ENCODE measurements around the gene DNAH10. TPM values are rescaled to one million over a fixed set of nuclear protein-coding genes. Genes with fewer than 3 reads are reported as not detected.
"Not testable (repeated sequence)": the region's sequence is repeated elsewhere in the genome, so short reads cannot be mapped to it uniquely, and the experiment has no call there.

The DNAH10 gene
- total RNA-seq, 1 donor from 2014 or later, result 22.4 TPM

DNA sequence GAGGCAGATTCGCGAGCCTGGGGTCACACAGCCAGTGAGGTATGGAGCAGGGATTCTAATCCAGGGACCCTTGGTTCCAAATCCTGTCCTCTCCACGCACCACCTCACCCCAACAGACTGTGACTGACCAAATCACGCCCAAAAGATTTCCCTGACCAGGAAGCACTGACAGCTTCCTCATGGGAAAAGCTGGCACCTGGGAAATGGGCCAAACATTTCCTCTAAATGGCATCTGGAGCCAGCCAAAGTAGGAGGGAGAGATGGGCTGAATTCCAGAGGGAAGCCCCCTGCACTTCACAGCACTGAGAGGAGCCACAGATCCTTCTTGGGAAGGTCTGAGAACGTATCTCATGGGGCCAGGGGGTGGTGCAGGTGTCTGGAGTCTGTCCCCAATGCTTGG, 181.7 kb downstream of the DNAH10 start:
- DNase-seq (ENCODE audit: low spot score in 2 of 2), result no peak
- FAIRE-seq, result no peak

DNA sequence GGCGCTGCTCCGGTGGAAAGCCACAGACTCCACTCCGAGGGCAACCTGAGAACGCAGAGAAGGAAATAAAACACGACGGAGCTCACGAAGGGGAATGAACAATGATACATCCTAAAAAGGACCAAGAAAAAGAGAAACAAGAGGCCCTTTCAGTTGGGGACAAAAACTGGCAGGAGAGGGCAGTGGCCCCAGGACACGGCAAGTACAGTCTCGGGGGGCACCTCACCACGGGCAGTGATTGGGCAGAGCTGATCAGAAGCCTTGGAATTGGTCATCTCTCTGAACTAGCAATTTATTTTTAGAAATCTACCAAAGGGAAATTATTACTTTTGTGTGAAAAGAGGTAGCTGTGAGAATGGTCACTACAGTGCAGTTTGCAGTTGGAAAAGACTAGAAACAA, 182.6 kb downstream of the DNAH10 start:
- FAIRE-seq (no peak), DNase-seq (ENCODE audit: low spot score in 2 of 2) (no peak)

DNA sequence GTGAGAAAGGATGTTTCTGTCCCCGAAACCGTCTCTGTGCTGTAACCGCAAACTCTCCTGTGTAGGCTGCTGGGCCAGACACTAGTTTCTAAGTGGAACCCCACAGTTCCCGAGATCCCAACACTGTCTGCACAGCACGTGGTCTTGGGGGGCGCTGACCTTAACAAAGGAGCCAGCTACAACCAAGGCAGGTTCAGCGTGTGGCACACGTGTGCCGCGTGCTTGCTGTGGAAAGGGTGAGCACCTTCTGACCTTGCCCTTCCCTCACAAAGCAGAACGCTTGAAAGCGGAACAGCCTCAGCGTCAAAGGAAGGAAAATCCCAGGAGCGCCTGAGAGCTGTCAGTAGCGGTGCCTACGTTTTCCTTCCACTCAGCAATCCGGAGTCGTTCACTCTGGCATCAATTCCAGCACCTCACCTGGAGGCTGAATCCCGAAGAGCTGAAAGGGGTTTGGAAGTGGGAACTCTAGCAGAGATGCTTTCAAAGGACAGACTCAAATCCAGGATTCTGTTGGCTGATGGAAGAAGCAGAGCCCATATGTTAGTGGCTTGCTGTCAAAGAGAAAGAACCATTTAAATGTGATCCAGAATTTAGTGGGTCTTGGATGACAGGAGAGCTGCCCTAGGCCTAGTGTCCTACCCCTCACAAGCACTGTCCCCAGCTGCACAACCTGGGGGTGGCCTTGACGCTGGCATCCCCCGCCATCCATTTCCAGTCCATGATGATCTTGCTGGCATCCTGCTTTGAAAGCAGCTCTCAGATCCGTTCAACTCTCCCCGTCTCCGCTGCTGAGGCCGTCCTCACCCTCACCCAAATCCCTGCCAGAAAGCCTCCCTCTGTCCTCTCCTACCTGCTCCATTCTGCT, 183.4 kb downstream of the DNAH10 start:
- no peak for DNase-seq (ENCODE audit: low spot score in 2 of 2)
- FAIRE-seq, result no peak

DNA sequence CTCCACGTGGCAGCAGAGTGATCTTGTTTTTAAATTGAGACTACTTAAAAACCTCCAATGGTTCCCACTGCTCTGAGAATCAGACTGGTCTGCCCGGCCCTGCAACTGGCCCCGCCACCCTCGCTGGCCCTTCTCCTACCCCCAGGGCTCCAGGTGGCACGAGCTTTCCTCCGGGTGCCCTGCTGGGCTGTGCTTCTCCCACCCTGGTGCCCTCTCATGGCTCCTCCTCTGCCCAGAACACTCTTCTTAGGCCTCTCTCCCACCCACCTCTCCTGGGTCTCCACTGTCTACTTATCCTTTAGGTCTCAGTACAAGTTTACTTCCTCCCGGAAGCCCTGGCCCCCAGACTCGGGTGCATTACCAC, 184.0 kb downstream of the DNAH10 start:
- FAIRE-seq (no peak), DNase-seq (ENCODE audit: low spot score in 2 of 2) (no peak)

DNA sequence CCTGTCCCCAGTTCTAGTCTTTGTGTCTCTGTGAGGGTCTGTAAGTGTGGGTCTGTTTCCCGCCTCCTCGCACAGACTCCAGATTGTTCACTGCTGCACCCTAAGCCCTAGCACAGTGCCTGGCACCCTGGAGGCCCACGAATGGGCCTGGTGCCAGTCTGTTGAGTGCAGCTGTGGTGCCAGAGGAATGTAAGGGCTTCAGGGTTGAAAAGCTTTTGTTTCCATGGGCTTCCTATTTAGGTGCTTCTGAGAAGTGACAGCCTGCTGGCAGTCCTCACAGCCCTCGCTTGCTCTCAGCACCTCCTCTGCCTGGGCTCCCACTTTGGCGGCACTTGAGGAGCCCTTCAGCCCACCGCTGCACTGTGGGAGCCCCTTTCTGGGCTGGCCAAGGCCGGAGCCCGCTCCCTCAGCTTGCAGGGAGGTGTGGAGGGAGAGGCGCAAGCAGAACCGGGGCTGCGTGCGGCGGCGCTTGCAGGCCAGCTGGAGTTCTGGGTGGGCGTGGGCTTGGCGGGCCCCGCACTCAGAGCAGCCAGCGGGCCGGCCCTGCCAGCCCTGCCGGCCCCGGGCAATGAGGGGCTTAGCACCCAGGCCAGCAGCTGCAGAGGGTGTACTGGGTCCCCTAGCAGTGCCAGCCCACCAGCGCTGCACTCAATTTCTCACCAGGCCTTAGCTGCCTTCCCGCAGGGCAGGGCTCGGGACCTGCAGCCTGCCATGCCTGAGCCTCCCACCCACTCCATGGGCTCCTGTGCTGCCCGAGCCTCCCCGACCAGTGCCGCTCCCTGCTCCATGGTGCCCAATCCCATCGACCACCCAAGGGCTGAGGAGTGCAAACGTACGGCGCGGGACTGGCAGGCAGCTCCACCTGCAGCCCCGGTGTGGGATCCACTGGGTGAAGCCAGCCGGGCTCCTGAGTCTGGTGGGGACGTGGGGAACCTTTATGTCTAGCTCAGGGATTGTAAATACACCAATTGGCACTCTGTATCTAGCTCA, 184.7 kb downstream of the DNAH10 start:
- DNase-seq (ENCODE audit: low spot score in 2 of 2); FAIRE-seq: not testable (repeated sequence)

DNA sequence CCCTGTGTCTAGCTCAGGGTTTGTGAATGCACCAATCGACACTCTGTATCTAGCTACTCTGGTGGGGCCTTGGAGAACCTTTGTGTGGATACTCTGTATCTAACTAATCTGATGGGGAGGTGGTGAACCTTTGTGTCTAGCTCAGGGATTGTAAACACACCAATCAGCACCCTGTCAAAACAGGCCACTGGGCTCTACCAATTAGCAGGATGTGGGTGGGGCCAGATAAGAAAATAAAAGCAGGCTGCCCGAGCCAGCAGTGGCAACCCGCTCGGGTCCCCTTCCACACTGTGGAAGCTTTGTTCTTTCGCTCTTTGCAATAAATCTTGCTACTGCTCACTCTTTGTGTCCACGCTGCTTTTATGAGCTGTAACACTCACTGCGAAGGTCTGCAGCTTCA, 185.4 kb downstream of the DNAH10 start:
- FAIRE-seq; DNase-seq (ENCODE audit: low spot score in 2 of 2): not testable (repeated sequence)

DNA sequence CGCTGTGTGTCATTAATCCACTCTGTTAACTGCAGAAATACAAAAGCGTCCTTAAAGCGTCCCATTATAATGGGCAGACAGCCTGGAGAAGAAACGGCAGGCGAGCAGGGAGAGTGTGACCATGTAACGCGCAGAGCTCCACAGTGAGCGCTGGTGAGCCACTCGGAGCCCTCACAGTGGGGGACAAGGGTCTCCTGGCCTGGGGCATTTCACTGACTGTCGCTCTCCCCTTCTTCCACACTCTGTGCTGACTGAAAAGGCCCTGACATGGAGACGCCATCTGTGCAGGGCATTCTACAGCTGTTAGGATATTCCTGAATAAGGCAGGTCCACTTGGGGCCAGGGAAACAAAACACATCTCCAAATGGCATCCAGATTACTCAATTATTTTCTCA, 186.3 kb downstream of the DNAH10 start:
- FAIRE-seq (no peak), DNase-seq (ENCODE audit: low spot score in 2 of 2) (no peak)

DNA sequence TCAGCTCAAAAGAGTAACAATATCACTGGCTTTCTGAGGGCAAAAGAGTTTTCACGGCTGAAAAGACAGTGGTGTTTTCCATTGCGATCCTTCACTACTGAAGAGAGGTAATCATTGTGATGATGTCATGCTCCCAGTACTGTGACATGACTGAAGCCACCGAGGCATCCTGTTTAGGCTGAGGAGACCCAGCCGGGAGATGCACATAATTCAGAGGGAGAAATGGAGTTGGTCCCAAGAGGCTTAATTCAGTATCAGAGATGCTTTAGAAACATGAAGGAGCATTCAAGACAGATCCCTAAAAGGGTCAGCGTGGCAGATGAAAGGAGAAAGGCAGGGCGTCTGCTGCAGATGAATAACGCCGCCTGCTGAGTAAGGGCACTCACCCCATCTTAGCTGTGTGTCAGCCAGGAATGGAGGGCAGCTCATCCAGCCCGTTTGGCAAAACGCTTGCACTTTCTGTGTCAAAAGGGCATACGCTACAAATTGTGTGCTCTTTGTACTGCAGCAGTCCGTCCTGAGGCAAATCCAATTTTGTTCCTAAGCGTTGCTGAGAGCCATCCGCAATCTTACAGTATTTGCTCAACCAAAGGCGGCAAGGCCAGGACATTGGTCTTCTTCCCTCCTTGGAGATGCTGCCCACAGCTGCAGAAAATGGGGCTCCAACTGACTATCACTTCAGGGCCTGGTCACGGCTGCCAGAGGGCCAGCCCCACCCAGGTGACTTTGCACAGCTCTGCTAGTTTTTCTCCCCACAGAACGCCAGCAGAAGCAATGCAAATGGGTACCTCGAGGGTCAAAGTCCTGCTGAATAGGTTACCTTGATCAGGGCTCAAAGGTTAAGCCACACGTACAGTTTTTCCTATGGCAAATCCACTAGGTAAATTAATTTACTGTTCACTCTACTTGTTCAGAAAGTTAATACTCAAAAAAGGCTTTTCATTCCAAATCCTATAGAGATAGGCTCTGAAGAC, 187.0 kb downstream of the DNAH10 start:
- DNase-seq (ENCODE audit: low spot score in 2 of 2) (no peak), FAIRE-seq (no peak)

DNA sequence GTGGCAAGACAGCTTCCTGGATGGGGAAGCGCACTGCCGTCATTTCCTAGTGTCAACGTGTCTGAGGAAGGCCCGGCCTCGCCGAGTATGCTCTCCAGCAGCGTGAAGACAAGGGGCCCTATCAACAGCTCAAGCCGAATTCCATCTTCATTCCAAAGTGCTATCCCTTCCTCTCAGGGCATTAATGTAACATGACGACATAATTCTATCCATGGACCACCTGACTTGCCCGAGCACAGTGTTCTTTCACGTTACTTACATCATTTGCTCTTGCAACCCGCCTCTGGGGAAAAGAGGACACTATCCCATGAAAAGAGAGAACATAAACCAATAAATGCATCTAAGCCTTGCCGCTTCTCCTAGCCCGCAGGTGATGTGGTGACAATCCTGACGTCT, 187.7 kb downstream of the DNAH10 start:
- DNase-seq (ENCODE audit: low spot score in 2 of 2) (no peak), FAIRE-seq (no peak)

DNA sequence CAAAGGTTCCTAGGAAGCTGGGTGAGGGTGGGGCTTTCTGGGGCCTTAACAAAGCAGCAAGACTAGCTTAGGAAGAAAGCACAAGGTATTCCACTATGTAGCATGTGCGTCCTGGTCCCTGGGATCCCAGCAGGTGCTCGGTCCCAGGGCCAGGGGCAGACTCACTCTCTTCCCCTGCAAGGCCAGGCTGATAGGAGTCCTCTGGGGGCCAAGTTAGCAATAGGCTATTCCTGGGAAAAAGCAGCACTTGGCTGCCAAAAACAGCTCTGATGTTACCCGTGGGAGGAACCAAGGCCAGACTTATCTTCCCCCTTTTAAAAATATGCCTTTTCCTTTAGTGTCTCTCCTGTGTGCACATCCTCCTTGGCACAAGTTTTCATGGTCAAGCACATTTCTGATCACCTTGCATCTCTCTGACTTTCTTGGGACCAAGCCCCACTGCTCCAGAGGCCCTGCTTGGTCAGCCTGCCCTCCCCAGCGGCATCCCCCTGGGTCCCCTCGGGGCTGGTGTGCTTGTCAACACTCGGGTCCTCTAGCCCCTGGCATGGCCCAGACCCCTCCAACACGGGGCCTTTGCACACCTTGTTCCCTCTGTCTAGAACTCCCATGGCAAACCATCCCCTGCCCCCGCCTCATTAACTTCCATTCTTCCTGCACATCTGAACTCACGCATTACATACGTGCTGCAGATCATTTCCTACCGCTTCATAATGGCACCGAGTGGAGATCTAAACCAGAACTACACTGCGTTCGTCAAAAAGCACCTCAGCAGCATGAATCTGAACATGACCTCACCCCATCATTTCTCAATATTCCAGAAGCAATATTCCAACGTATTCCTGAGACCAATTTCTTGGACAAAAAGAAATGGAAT, 188.6 kb downstream of the DNAH10 start:
- FAIRE-seq (no peak), DNase-seq (ENCODE audit: low spot score in 2 of 2) (no peak)

DNA sequence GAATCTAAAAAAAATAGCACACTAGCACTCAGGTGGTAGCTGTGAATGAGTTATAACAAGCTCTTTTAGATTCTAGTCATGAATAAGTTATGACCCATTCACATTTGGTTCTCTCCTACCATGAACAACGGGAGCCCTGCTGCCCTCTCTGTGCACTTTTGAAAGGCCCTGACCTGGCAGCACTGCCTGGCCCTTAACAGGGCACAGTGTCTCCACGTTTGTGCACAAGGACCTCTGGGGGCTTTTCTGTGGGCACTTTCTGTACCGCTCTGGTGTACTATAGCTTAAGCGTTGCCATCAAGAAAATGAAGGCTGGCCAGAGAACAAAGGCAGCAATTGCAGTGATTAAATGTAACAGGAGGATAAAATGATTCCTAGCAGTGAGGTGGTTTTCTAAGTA, 189.4 kb downstream of the DNAH10 start:
- no peak for FAIRE-seq
- DNase-seq (ENCODE audit: low spot score in 2 of 2), result no peak

DNA sequence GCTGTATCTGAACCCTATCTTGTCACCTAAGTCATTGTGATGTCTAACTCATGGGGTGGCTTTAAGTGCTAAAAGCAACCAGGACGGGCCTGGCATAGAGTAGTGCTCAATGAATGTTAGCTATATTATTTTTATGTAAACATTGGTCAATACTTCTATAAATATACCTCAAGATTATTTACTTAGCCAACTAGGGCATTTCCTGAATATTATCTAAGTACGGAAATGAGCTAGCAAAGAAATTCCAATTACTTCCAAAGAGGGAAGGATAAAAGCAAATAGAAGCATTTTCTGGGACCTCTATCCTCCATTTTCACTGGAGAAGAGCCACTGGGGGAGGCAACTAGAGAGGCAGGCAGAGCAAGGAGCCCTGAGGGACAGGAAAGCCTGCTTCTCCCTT, 189.9 kb downstream of the DNAH10 start:
- FAIRE-seq, result no peak
- no peak for DNase-seq (ENCODE audit: low spot score in 2 of 2)

DNA sequence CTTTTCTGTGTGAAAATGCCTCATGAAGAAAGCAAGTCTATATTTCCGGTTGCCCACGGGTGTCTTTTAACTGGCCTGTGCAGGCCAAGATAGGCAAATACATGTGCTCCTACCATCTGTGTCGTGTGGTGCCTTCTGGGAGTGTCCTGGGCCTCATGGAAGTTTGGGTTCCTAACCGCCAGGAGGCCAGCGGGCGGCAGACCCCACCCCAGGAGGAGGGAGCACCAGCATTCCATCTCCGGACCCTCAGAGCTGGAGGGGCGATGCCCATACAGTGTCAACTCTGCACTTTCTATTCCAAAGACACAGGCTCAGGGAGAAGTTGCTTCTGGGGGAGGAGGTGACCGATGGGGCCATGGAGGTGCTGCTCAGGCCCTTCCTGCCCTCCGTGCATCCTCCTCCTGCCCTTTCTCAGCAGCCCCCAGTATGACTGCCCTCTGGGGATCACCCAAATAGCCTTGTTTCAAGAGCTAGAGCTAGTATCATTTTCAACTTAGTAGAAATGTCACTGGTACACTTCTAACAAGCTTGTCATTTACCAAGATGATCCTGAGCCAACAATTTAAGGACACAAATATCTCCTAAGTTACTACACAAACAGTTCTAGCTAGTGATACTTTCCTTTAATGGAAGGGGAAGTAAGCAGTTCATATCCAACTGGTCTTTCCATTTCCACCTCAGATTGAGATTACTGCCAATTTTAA, 192.7 kb downstream of the DNAH10 start:
- FAIRE-seq, result no peak
- no peak for DNase-seq (ENCODE audit: low spot score in 2 of 2)

DNA sequence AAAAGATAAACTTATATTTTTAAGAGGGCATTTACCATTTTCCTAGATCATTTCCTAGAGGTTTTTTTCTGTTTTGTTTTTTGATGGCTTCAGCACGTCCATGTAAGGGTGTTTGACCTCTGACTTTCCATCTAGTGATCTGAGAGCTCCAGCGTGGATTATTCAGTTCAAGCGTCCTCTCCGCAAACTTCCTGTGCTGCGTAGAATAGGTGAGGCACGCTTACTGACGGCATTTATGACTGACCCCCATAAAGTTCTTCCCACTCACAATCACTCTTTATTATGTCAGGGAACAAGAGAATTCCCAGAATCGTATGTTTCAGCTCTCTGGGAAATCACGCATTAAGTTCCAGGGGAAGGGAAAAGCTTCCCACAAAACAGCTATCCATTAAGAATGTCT, 194.1 kb downstream of the DNAH10 start:
- DNase-seq (ENCODE audit: low spot score in 2 of 2) (no peak), FAIRE-seq (no peak)

DNA sequence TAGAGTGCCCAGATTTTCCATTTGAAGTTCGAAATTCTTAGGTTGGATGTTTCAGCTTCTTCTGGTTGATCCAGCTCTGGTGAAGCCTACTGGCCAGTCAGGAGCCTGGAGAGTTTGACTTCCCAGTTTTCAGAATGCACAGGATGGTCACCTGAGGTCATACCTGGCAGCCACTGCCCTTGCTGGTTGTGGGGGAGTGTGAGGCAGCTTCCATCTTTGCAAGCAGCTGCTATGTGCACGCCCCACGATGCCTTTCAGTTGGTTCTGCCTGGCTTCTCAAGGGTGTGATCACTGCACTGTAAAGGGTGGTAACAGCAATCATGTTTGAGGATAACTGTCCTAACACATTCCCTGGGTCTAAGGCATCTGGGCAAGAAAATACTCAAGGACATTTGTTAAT, 195.1 kb downstream of the DNAH10 start:
- FAIRE-seq (no peak), DNase-seq (ENCODE audit: low spot score in 2 of 2) (no peak)

DNA sequence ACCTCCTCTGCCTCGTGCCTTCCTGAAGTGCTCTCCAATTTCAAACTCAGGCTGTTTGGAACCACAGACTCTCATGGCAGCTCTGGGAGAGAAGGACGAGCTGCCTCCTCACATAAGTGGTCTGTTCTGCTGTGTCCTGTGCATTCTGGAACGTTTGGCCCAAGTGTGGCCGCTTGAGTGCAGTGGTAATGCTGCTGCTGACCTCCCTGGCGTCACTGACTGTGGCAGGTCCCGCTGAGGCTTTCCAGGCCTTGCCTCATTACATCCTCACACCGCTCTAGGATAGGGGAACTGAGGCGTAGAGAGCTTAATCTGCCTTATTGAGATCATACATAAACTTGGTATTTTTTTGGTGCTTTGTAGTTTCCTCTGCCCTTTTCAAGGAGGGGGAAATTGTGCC, 196.4 kb downstream of the DNAH10 start:
- FAIRE-seq (no peak), DNase-seq (ENCODE audit: low spot score in 2 of 2) (no peak)

DNA sequence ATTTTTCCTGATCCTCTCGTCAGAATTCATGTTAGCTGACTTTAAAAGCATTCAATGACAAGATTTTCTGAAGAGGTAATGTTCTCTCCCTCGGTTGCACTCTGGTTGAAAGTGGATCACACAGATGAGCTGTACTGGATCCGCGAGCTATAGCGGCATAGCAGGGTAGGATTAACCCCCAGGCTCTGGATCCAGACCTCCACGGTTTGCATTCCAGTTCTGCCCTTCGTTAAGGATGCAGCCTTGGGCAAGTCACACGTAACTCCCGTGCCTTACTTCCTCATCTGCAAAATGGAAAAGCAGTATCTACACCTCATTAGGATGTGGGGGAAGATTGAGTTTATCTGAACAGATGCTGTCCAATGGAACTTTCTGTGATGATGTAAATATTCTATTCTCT, 196.8 kb downstream of the DNAH10 start:
- no peak for FAIRE-seq
- DNase-seq (ENCODE audit: low spot score in 2 of 2), result no peak

DNA sequence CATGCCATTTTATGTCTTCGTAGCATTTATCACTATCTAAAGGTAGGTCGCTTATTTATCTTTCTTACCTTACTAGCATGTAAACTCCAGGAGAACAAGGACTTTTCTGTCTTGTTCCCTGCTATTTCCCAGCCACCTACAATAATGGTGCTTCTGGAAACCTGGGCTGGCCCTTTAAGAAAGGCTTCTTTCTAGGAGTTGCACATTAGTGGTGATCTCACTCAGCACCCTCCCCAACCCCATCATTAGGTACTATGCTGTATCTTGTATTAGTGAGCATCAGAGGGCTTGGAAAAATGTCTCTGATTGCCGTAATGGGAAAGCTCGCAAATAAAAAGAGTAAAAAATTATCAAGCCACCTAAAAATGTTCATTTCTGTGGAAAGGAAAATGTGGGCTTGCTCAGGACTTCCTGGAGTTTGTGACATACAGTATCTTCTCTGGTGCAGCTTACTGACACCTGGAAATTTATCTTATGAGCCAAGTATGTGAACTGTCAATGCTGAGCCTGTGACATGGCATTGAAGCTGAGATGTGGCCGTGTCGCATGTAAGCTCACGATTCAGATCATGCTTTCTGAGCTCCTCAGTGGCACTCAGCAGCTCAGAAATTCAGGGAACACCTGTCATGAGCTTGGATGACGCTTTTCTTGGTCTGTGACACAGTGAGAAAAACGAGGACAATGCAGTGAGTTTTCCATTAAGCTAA, 198.1 kb downstream of the DNAH10 start:
- FAIRE-seq (no peak), DNase-seq (ENCODE audit: low spot score in 2 of 2) (no peak)
